Epithelial cell of umbilical artery (primary cell): ENCODE measurements around the gene SLFN13. TPM values are rescaled to one million over a fixed set of nuclear protein-coding genes. Genes with fewer than 3 reads are reported as not detected.

Experiments
- total RNA-seq: library from RNA; depleted of rRNA; stranded (reverse); fragments of >200 nt; gene quantifications from 2 replicates; pipeline ENCODE4 v1.2.3, GENCODE V29; 2014

The SLFN13 gene
- 1.3 and 5.8 TPM in 2 replicates for total RNA-seq

GRCh38 chr17:35448214-35448898, at the start of gene SLFN13:
SLFN13 (minus strand) TSS chr17:35448766; CDS start chr17:35445680, 3,086 bp downstream.

GRCh38 chr17:35432176-35433074, 16.1 kb downstream of the SLFN13 start, which contains the start of gene SLFN12:
SLFN12 (minus strand) TSS chr17:35432500; CDS start chr17:35423028, 9,472 bp downstream.

Other genes with a start within 250 kb of the SLFN13 start
- gene SLFN5, start 205.7 kb downstream of the SLFN13 start, total RNA-seq = 27.6 and 91.5 TPM in 2 replicates
- 57.8 and 227 TPM in 2 replicates for gene SLFN11, start 75.1 kb downstream of the SLFN13 start, total RNA-seq
- 23.4 and 86.5 TPM in 2 replicates for gene SLFN12, start 16.3 kb downstream of the SLFN13 start, total RNA-seq
- 0.15 TPM in 1 of 2 replicates, not detected in the other for gene SLFN12L, start 88.9 kb upstream of the SLFN13 start, total RNA-seq
- not detected in 2 replicates for gene SLFN14, start 112.1 kb upstream of the SLFN13 start, total RNA-seq
- 2.3 and 2.6 TPM in 2 replicates for gene PEX12, start 129.8 kb upstream of the SLFN13 start, total RNA-seq
- 83.5 and 84.5 TPM in 2 replicates for gene AP2B1, start 138.6 kb upstream of the SLFN13 start, total RNA-seq